CD4-positive, alpha-beta T cell treated with Interleukin-4 for 1 hour (primary cell): Measurements from ENCODE around the gene TMEM208.

Experiments used
- DNase-seq, 2 donors: peaks; one replicate each; pipeline ENCODE4 v3.0.0-alpha.2; 2020 to 2022

TMEM208 gene

DNA sequence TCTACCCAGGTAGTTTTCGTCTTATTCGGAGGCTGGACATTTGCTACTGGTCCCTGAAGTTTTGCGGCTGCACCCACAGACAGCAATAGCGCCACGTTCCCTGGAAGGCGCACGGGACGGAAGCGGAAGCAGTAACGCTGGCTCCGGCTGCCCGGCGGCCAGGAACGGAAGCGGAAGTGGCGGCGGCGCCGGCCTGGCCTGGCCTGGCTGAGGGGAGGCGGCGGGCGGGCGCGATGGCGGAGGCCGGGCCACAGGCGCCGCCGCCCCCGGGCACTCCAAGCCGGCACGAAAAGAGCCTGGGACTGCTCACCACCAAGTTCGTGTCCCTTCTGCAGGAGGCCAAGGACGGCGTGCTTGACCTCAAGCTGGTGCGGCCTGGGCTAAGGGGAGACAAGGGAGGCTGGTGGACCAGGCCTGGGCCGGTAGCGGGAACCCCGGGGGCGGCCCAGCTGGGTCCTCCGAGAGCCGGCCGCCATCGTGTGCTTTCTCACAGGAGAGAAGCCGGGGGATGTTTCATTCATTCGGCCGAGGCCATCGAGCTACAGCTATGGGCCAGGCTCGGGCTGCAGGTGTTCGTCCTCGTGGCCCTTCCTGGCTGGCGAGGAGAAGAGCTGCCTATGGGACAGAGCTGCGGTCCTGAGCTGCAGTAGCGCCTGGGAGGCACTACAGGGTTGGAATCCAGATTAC, 34.8 kb upstream of the TMEM208 start, which contains the start of gene E2F4:
E2F4 (plus strand) TSS at position 161 of the 687 bp plus-strand sequence; CDS start at position 234, 73 bp downstream.
- DNase-seq = peak; percentile 88 to 89

DNA sequence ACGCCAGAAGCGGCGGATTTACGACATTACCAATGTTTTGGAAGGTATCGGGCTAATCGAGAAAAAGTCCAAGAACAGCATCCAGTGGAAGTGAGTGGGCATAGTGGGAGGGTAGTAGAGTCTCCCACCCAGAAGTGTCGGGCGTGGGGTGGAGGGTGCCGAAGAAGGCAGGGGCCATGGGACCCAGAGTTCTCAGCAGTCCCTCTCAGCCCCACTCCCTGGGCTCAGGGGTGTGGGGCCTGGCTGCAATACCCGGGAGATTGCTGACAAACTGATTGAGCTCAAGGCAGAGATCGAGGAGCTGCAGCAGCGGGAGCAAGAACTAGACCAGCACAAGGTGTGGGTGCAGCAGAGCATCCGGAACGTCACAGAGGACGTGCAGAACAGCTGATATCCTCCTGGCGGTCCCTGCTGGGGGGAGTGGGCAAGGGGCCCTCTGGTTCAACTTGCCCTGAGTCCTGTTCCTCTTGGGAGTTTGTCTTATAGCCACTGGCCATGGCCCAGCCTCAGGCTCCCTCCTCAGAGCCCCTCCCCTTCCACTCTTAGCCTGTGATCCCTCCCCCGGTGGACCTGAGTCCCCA, 34.1 kb upstream of the TMEM208 start:
- DNase-seq = no peak

DNA sequence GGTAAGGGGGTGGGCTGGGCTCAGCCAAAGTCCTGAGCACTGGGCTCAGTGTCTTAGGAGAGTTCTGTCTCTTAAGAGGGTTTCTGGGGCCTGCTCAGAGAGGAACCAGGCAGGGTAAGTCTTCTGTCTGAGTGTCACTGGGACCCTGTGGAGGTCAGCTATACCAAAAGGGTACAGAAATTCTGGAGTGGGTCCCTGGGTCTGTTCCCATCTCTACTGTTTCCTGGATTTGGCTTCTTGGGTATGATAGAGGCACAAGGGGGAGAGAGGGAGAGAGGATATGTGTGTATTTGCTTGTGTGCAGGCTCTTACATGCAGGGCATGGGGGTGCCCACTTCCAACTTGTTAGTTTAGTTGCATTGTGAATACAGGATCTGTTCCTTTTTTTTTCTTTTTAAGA, 33.4 kb upstream of the TMEM208 start:
- DNase-seq = no peak

DNA sequence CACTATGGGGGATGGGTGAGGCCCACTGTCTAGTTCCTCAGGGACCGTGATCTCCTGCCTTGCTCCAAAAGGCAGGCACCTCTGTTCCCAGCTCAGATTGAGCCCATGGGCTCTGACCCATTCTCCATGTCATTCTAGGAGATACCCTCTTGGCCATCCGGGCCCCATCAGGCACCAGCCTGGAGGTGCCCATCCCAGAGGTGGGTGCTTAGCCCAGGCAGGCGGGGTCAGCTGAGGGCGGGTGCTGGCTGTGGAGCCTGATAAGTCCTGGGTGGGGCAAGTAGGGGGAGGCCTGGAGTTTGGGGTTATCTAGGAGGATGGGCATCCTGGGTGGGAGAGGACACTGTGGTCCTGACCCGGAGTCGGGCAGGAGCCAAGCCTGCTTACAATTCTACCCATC, 32.7 kb upstream of the TMEM208 start:
- DNase-seq = no peak

DNA sequence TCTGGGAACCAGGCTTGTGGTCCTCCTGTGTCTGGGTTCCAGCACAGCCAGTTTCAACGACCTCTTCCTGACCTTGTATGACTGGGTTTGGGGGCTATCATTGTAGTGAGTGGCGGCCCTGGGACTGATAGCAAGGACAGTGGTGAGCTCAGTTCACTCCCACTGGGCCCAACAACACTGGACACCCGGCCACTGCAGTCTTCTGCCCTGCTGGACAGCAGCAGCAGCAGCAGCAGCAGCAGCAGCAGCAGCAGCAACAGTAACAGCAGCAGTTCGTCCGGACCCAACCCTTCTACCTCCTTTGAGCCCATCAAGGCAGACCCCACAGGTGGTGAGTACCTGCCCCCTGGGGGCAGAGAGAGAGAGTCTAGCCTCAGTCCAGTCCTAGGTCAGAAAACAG, 31.3 kb upstream of the TMEM208 start:
- DNase-seq = no peak

DNA sequence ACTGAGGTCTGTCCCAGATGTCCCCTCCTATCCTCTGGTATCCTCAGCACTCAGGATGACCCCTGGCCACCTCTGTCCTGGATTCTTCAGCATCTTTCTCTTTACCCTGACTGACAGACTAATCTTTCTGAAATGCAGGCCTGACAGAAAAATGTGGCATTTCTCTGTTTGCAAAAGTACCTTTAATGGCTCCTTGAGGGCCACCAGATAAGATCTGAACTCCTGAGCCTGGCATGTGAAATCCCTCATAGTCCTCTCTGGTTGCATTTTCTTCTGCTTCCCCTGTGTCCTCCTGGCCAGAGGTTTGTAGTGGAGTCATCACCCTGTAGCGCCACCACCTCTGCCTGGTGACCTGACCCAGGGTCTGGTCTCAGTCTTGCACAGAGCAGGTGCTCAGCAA, 30.0 kb upstream of the TMEM208 start:
- DNase-seq = no peak

DNA sequence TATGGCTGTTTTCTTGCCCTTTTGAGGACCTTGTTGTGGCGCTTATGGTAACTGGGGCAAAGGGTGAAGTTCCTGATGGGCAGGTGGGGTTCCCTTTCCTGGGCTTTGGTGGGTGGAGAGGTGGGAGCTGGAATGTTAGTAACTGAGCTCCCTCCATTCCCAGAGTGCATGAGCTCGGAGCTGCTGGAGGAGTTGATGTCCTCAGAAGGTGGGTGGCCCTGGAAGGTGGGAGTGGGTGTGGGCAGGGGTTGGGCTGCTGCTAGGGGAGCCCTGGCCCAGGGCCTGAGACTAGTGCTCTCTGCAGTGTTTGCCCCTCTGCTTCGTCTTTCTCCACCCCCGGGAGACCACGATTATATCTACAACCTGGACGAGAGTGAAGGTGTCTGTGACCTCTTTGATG, 29.2 kb upstream of the TMEM208 start:
- no peak for DNase-seq

DNA sequence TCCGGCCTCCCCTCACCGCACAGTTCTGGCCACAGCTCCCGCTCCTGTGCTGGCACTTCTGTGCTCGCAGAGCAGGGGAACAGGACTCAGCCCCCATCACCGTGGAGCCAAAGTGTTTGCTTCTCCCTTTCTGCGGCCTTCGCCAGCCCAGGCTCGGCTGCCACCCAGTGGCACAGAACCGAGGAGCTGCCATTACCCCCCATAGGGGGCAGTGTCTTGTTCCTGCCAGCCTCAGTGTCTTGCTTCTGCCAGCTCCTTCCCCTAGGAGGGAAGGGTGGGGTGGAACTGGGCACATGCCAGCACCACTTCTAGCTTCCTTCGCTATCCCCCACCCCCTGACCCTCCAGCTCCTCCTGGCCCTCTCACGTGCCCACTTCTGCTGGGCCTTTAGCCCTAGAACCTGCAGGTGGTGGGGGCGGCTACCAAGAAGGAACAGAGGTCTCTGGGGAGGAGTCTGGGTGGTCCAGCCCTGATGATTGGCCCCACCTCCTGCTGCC, 28.6 kb upstream of the TMEM208 start:
- peak; percentile 29 to 39 for DNase-seq

DNA sequence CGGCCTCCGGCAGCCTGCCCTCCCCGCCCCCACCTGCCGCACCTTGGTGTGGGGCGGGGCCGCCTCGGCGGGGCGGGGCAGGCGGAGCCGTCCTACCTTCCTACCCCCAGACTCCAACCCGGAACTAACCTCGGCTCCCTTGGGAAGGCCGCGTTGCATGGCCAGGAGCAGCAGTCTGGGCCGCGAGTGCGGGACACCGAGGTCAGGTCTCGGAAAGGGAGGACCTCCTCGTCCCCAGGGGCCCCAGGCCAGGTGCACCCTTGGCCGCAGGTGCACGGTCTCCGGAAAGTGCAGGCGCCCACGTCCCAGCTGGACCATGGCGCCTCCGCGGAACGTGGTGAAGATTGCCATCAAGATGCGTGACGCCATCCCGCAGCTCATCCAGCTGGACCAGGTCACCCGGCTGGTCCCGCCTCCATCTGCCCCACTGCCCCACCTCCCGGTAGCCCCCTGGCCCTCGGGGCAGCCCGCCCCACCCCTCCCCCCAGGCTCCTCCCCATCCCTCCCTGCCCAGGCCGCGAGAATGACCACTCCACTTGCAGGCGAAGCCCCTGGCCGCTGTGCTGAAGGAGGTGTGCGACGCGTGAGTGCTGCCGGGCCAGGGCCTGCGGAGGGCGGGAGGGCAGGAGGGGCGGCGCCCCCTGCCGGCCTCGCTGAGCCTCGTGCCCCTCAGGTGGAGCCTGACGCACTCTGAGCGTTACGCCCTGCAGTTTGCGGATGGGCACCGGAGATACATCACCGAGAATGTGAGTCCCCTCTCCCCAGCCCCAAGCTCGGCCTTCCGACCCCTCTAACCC, 27.7 kb upstream of the TMEM208 start, which contains the start of gene ELMO3:
ELMO3 (plus strand) TSS at position 121 of the 797 bp plus-strand sequence; CDS start at position 317, 196 bp downstream.
- no peak for DNase-seq

DNA sequence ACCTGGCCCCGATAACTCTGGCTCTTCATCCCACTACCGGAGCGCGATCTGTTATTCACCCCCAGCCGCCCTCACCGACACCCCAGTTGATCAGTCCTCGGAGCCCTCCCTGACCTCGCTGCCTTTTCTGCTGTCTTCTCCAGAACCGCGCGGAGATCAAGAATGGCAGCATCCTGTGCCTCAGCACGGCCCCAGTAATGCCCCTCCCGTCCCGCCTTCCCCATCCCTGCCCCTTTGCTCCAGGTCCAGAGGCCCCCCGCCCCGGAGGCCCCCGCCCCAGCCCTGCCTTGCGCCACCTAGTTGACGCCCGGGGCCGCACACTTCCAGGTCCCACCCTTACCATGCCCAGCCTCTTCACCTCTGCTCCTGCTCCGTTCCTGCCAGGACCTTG, 27.1 kb upstream of the TMEM208 start:
- no peak for DNase-seq

DNA sequence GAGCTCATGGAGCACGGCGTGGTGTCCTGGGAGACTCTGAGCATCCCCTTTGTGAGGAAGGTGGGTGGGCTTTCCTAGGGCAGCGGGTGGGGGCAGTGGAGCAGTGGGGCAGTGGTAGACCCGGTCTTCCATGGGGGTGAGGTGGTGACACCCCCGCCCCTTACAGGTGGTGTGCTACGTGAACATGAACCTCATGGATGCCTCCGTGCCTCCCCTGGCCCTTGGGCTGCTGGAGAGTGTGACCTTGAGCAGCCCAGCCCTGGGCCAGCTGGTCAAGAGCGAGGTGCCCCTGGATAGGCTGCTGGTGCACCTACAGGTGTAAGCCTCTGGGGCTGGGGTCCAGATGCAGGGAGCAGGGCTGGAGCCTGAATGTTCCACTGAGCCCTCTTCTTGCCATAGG, 26.4 kb upstream of the TMEM208 start:
- DNase-seq = no peak

DNA sequence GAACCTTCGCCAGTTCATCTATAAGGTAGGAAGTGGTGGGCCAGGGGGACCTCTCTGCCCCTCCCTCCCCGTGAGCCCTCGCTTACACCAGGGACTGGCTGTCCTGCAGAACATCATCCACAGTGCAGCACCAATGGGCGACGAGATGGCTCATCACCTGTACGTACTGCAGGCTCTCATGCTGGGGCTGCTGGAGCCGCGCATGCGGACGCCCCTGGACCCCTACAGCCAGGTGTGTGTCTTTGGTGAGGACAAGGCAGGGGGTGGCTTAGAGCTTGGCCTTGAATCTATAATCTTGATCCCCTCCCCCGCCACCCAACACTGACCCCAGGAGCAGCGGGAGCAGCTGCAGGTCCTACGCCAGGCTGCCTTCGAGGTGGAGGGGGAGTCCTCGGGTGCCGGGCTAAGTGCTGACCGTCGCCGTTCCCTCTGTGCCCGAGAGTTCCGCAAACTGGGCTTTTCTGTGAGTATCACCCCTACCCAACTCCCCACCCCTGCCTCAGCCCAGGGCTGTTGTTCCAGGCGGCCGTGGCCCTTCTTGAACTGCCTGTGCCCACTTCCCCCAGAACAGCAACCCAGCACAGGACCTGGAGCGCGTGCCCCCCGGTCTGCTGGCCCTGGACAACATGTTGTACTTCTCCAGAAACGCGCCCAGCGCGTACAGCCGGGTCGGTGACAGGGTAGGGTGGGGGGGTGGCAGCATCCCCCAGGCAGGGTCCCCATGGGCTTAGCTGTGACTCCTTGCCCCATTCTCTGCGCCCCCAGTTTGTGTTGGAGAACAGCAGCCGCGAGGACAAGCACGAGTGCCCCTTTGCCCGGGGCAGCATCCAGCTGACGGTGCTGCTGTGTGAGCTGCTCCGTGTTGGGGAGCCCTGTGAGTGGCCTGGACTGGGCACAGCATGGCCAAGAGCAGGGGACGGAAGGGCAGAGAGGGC, 25.3 kb upstream of the TMEM208 start:
- no peak for DNase-seq

DNA sequence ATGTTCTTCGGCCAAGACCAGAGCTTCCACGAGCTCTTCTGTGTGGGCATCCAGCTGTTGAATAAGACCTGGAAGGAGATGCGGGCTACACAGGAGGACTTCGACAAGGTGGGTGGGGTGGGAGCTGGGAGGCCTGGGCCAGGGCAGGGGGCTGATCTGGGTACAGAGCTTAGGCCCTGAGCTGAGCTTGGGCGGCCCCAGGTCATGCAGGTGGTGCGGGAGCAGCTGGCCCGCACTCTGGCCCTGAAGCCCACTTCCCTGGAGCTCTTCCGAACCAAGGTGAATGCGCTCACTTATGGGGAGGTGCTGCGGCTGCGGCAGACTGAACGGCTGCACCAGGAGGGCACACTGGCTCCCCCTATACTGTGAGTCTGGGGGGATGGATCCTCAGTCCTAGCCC, 24.5 kb upstream of the TMEM208 start:
- DNase-seq = no peak

DNA sequence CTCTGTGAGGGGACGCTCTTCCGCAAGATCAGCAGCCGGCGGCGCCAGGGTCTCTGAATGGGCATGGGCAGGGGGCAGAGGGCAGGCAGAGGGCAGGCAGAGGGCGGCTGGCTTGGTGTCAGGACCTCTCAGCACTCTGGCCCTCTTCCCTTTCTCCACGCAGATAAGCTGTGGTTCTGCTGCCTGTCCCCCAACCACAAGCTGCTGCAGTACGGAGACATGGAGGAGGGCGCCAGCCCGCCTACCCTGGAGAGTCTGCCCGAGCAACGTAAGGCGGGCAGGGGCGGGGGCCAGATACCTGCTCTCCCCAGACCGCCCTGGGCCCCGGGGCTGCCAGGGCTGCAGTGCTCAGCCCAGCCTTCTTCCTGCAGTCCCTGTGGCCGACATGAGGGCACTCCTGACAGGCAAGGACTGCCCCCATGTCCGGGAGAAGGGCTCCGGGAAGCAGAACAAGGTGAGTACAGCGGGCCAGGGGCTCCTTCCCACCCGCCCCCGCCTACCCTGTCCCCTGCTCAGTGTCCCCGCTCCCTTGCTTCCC, 23.9 kb upstream of the TMEM208 start:
- no peak for DNase-seq

DNA sequence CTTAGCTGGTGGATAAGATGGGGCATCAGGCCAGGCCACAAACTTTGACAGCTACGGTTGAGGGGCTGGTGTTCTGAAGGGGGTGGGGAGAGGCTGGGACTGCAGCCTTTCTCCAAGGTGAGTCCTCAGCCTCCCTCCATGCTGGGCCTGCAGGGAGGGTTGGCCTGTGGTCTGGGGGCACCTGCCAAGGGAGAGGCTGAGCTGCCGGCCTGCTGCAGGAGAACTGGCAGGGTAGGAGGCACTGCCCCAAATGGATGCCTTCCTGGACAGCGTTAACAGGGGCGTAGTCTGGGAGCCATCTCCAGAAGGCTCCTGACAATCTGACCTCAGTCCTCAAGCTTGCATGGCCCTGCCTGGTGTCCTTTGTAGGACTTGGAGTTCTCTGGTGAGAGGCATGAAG, 22.9 kb upstream of the TMEM208 start:
- DNase-seq = no peak

DNA sequence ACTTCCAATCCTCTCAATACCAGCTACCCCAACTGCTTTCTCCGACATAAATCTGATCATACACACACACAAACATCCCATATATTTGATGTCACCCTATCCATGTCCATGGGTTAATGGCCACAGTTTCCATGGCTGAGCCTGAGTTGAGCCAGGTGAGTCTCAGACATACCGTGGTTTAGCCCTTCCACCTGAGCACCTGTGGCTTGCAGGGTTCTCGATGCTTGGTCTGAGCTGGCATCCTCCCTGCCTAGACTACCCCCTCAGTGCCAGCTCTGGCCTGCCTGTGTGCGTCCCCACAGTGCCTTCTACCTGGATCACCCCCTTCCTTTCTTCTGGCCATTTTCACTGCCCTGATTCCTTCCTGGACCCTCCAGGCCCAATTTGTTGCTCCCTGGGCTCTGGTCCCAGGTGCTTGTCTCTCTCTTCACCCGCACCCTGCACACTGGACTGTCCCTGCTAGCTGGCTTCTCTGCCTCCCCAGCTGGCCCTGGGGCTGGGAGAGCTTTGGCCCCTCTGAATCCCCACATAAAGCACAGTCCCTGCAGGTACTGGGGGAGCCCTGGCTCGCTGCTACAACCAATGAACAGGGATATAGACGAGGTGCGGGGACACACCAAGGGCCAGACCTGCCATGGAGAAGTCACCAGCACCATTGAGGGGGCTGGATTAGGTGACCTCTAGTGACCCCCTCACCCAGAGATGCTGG, 20.6 kb upstream of the TMEM208 start:
- DNase-seq = no peak

DNA sequence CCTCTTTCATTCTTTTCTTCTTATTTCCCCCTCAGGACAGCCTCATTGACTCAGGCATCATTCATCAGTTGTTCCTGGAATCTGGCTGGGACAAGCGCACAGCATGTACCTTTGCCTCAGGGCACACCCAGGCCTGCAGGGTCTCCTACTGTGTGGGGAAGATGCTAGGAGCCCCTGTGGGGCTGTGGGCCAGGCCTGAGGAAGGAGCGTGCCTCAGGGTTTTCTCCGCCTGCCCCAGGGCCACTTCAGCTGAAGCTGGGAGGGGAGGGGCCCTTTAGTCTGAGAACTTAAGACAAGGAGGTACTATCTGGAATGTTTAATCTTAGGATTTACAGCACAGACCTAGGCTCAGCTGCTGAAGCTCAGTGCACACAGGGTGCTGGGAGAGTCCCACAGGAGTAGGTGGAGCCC, 20.1 kb upstream of the TMEM208 start:
- DNase-seq = no peak

DNA sequence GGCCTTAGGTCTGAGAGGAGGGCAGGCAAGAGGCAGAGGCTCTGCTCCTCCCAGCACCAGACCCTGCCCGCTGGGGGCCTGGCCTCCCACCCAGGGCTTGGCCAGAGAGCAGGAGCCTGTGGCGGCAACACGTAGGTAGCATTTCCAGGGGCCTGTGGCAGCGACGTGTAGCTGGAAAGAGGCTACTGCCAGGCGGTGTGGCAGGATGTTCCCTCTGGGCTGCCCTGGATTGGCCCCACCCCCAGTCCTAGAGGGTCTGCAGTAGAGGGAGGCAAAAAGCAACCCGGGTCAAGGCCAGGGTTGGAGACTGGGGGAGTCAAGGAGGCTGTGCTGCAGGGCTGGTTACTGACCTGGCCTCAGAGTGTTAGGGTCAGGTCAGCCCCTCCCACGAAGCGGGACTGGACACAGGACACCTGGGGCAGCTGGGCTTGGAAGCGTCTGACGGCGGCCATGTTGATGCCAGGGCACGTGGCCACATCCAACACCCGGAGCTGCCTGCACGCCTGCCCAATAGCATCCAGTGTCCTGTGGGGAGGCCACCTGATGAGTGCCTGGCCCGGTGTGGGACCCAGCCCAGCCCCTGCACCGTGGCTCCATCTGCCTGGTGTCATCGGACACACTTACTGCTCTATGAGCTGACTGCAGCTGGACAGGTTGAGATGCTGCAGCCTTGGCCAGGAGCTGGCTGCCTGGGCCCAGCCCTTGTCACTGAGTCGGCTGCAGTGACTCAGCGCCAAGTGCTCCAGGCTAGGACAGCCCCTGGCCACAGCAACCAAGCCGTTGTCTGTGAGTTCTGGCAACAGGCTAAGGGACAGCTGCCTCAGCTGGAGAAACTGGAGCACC, 19.5 kb upstream of the TMEM208 start:
- DNase-seq = no peak

DNA sequence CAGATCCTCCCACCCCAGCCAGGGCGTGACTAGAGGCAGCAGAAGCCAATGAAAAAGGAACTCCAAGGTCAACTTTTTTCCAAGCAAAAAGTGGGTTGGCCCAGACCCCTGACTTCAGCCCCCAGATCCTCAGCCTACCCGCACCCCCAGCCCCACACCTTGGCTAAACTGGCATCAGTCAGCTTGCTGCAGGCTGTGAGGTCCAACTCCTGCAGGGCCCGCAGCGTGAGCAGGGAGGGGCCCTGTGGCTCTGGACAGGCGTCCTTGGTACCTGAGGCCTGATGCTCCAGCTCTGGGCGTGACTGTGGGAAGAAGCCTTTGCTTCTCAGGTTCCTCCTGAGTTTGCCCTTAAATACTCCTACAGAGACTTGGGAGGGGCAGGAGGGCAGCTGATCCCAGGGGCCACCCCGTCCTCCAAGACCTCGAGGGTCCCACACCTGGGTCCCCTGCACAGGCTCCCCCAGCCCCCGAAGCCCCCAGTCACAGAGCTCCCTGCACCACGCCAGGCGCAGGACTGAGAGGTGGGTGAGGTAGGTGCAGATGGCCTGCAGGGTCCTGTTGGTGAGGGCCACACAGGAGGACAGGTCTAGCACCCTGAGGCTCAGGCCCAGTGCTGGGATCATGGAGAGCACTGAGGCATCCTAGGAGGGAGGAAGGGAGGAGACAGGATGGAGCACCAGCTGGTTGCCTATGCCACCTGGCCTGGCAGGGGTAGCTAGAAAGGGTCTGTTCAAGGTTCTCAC, 18.6 kb upstream of the TMEM208 start:
- DNase-seq = no peak

DNA sequence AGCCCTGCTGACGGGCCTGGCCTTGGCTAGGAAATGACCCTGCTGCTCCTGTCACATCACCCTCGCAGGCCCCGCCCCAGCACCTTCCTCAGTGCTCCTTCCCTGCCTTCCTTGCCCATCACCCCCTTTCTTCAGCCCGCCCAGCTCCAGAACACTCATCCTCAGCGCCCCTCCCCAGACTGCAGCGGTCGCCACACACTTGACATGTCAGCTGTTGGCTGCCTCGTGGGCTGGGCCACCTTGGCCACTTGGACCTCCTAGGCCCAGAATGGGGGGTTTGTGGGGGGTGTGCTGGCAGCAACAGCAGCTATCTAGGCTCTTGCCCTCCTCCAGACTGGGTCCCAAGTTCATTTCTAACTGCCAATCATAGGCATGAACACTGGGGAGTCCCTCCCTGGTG, 17.4 kb upstream of the TMEM208 start:
- DNase-seq = no peak
